ENCODE data around the gene GPD1L.

The GPD1L gene

GRCh38 chr3:32140943-32141342 is 34.5 kb downstream of the GPD1L start:
- no peak for DNase-seq

DNA sequence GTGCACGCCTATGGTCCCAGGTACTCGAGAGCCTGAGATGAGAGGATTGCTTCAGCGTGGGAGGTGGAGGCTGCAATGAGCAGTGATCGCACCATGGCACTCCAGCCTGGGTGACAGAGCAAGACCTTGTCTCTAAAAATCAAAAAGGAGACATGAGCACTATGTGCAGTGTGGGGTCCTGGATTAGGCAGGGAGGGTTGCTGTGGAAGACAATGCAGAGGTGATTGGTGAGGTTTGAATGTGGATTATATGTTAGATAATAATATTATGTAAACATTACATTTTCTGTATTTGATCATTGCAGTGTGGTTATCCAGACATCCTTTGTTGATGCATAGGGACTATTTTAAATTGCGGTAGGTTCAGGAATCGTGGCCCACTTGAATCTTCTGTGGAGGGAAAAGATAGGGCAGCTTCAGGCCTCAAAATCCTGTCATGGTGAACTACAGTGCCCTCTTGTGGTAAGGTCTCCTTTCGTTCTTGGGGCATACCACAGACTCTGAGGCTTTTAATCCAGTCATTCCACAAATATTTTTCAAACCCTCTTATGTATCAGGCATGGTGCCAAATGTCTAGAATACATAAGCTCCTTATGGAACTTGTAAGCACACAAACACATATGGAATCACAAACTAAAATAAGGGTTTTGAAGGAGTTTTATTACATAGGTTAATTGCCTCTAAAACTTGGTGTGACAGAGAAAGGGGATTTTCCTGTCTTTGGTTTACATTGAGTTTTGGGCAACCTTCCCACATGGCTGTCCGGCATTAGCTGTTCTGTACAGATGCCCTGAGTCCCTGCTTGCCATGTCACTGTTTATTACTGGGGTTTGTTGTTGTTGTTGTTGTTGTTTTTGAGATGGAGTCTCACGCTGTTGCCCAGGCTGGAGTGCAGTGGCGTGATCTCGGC is 37.7 kb downstream of the GPD1L start:
- DNase-seq = peak; percentile 43

GRCh38 chr3:32146746-32147211 is 40.4 kb downstream of the GPD1L start:
- DNase-seq = no peak

DNA sequence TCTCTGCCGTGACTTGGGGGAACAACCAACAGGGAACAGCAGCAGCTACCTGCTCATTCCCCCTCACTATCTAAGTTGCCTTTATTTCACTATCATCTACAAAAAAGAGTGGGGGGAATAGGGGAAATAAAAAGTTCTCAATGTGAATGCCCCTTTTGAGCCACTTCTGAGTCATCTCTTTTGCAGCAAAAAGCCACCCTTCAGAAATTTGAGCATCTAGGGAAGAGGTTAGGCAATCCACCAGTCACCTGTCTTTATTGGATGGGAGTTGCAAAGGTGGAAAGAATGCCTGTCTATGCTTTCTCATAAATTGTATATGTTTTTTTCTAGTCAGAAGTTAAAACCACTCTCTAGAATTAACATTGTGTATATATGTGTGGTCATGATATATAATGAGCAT is 41.1 kb downstream of the GPD1L start:
- no peak for DNase-seq

DNA sequence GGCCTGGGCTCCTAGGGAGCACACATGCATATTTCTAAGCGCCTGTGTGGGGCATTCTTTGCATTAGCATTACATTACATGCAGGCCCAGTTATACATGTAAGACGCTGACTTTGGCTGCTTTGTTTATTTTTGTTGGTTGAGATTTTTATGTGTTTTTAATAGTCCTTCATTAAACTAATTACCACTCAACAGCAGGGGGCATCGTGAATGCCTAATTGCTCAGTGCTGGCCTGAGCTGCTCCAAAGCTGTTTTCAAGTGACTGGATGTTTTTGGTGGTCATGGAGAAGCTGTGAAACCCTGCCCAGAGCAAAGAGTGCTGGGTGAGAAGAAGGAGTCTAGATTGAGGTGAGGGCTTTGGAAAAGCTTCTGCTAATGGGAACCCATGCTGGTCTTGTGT is 41.5 kb downstream of the GPD1L start:
- DNase-seq = no peak

DNA sequence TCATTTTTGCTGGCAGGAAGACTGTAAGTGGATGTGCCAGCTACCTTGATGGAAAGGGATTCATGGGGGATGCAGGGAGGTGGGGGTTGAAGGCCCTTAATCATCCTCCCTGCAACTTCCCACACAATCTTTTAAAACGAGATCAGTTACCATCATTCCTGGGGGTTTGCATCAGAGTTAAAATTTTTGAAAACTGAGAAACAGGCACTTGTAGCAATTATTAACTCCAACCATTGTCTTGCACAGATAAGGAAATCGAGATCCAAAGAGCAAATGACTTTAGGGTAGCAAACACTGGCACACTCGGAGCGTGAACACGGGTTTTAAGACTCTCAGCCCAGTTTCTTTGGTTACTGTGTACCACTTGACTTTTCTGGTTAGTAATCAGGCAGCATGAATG is 41.9 kb downstream of the GPD1L start:
- no peak for DNase-seq

DNA sequence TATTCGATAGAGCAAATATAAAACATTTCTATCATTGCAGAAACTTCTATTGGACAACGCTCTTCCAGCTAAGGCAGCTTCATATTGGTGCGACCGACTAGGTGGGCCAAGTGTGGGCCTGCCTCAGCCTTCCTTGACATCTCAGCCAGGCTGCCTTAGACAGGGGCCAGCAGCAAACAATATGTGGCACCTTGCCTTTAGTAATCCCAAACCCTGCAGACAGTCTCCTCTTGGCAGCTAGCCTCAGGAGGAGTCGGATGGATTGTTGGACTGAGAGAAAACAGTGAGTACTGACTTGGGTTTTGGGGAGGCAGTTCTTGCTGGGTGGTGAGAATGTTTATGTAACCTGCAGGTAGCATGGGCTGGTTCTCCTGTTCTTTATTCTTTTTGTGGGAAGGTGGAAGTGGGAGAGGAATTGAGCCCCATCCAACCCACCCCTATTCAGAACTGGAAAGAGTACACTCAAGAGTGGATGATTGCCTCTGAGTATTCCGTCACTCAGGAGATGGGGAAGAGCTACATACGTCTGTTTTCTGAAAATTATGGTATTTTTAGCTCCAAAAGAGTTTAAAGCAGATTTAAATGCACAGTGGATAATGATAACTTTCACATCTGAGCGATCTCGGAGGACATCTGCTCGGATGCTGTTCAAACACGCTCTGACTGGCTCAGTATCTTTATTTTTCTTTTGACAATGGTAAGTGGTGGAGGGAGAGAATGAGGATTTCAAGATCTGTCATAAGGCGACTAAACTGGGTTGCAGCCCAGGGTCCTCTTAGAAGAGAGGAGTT is 47.2 kb downstream of the GPD1L start:
- no peak for DNase-seq

DNA sequence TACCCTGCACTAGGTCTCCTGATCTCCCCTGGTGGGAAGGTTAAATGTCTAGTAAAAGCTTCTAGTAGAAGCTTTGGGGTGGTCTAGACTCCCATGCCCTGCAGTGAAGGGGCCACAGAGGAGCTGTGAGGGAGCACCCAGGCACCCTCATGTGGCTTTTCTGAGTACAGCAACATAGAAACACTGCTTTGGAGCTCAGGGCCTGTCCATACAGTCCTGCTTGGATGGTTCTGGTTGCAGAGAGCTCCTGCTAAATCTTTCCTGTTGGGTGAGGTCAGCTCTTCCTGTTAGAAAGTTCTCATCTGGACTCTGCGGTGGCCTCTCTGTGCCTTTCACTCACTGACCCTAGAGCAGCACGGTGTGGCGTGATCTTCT is 47.8 kb downstream of the GPD1L start:
- DNase-seq = no peak

DNA sequence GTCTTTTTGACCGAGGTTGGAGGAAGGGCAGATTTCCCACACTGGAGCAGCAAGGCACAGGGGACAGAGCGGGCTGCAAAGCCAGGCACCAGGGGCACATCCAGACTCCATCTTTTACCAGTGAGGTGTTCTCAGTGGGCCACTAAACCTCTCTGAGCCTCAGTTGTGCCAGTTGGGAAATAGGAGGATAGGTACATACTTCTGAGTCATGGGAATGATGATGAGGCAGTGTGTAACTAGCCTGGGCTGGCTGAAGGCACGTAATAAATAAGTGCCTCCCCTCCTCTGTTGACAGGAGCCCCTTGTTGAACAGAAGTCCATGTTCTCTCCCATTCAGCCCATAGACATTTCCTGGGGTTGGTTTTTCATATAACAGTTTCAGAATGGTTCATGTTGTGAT is 48.7 kb downstream of the GPD1L start:
- DNase-seq = no peak

DNA sequence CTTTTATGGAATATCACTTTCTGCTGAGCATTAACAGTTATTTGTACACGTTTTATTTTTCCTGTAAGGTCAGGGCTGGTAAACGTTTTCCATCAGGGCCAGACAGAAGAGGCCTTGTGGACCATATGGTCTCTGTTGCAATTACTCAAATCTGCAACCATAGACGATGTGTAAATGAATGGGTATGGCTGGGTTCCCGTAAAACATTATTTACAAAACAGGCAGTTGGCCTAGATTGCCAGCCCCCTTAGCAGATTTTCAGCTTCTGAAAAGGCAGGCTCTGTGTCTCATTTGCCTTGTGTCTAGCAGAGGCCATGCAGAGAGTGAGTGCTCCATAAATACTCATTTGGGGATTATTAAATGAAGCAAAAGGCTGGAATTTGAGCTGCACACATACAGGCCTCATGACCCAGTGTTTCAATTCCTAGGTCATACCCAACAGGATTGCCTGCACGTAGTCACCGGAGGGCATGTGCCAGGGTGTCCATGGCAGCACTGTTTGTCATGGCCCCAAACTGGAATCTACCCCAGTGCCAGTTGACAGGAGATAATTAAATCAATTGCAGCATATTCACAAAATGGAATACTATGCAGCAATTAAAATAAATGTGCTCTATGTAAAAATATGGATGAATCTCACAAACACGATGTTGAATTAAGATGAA is 51.3 kb downstream of the GPD1L start:
- DNase-seq = peak; percentile 80

DNA sequence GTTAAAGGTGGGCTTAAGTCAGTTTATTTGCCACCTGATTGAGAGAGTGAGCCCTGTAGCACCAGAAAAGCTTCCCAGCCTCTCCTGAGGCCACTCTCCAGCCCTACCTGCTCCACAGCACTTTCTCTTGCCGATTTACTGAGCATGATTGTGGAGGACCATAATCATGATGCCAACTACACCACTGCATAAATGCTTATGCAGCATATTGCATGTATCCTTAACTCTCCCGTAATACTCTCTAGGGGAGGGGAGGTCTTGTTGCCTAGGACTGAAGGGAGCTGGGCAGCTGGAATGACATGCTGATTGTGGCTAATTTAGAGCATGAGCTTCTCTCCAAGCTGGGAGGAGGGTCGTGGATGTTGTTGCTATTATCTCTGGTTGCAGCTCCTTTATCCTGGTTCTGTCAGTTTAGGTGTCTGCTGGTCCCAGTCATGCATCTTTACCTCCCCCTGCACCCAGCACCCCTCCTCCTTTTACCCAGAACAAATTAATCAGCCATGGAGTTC is 54.3 kb downstream of the GPD1L start:
- DNase-seq = no peak

GRCh38 chr3:32165442-32165841 is 59.0 kb downstream of the GPD1L start:
- no peak for DNase-seq

DNA sequence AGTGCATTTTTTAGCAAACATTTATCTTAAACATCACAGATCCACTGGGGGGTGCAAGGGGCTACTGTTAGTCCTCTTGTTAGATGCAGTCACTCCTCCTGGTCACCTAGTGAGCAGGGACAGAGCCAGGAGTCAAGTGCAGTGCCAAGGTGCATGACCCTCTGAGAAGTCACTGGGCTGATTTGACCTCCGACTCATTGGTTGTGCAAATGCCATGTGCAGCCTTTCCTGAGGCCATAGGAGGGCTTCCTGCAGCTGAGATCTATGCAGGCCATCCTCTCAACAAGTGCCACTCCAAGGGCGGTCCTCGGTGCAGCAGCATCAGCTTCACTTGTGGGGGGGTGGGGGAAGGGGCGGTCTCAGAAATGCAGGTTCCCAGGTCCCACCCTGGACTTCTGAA is 60.2 kb downstream of the GPD1L start:
- DNase-seq = no peak

DNA sequence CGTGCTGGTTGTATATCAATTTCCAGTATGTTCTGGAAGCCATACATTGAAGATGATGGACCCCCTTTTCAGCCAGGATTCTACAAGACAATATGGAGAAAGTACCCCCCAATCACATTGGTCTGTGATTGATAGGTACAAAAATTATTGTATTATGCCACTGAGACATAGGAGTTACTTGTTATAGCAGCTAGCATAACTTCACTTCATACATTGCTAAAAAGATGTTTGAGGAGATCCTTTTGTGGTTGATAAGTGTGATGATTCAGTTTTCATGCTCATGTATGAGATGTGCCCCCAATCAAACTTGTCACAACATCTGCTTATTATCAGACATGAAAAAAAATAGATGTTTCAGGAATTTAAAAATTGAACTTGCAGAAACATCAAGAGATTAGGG is 66.0 kb downstream of the GPD1L start:
- DNase-seq = no peak

DNA sequence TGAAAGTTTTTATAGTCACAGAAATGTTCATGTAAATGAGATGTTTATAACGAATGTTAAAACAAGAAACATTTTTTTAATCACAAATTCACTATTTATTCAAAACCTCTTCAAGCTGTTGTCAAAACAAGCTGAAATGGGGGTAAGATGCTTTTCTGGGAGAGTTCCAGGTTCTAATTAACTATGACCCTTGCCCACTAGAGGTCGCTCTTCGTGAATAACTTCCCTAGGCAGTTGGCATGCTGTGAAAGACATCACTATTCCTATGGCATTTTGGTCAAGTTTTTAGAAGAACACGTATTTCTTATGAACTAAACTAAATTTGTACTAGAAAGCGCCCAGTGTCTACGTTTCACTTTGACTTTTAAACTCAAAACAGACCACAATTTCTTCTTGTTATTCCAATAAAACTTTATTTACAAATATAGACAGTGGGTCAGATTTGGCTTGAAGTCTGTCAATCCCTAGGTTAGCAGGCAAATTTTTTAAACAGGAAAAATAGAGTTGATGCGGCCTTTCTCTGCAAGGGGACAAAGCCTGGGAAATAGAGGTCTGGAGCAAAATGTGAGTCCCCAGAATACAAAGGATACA is 69.3 kb downstream of the GPD1L start:
- no peak for DNase-seq

- peak; percentile 36 for DNase-seq
Observed at GRCh38 chr3:32176989-32177701, 70.7 kb downstream of the GPD1L start.

- peak; percentile 25 for DNase-seq
Observed at GRCh38 chr3:32177702-32178198, 71.3 kb downstream of the GPD1L start.

- DNase-seq = no peak
Observed at GRCh38 chr3:32180141-32180784, 73.8 kb downstream of the GPD1L start.

DNA sequence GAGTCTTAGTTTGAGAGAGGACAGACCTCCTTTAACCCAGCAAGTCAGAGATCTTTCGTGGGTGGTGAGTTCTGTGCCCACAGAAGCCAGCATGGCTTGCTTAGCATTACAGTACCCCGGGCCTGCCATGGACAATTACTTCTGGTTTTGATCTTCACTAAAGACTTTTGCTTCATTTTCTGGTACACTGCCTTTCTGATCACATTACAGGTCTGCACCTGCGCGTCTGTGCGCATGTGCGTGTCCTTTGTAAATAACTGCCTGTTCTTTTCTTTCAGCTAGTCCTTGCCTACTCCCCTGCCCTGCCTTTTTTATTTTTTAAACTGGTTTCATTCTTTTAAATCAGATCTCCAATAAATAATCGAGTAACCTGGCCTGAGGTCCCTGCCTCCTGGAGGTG is 74.9 kb downstream of the GPD1L start:
- no peak for DNase-seq

DNA sequence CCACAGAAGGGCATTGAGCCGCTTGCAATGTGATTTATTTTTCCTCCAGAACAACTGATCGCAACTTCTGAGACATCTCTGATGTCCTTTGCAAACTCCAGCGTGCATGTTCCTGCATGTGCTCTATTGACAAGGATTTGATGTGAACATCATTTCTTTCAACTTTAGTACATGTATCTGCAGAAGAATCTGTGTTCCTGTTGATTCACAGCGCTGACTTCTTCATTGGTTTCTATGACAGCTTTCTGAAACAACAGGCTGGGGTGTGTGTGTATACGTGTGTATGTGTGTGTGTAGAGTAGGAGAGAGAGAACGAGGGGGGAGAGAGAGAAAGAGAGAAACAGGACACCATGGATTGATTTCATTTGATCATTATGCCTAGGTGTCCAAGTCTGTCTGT is 75.4 kb downstream of the GPD1L start:
- no peak for DNase-seq

DNA sequence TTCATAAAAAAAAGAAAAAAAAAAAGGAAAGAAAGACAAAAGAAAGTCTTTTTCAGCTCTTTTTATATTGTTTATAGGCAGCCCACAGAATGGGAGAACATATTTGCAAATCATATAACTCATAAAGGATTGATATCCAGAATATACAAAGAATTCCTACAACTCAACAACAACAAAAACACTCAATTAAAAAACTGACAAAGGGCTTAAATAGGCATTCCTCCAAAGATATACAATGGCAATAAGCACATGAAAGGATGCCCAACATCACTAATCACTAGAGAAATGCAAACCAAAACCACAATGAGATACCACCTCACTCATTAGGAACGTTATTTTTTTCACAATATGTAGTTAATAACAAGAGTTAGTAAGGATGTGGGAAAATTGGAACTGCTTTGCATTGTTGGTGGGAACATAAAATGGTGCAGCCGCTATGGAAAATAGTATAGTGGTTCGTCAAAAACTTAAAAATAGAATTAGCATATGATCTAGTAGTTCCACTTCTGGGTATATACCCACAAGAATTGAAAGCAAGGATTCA is 77.8 kb downstream of the GPD1L start:
- no peak for DNase-seq

Data from NCI-H1694 treated with DMSO at 0.1 percent for 48 hours (cell line).